ENCODE data around the gene SIM1. TPM values are rescaled to one million over a fixed set of nuclear protein-coding genes. Genes with fewer than 3 reads are reported as not detected.

Gene SIM1
- total RNA-seq, 1 donor from 2014 or later: not detected

- Histone ChIP-seq H3K4me1 (no peaks in the 10 kb centered on the region), H3K27me3 (ENCODE audit: low read depth) (no peaks in the 10 kb centered on the region), H3K4me3 (no peak overlapping the region), H3K36me3 (no peaks in the 10 kb centered on the region), H3K9me3 (replicated peaks) (no peaks in the 10 kb centered on the region), H3K27ac (replicated peaks) (no peak overlapping the region)
- intact Hi-C loops (cut with micrococcal nuclease): no loop called here
- no peak for DNase-seq
- TF ChIP-seq CTCF (IDR thresholded peaks at IDR 0.05; ENCODE audit: borderline replicate concordance): no peak
Measured at GRCh38 chr6:100338090-100338489, 126.6 kb downstream of the SIM1 start.

GRCh38 chr6:100336876-100337275, 127.8 kb downstream of the SIM1 start:
- intact Hi-C loops (cut with micrococcal nuclease): no loop called here
- Histone ChIP-seq H3K4me3 (no peak overlapping the region), H3K4me1 (no peaks in the 10 kb centered on the region), H3K9me3 (replicated peaks) (no peaks in the 10 kb centered on the region), H3K36me3 (no peaks in the 10 kb centered on the region), H3K27ac (replicated peaks) (no peak overlapping the region), H3K27me3 (ENCODE audit: low read depth) (no peaks in the 10 kb centered on the region)
- no peak for TF ChIP-seq CTCF (IDR thresholded peaks at IDR 0.05; ENCODE audit: borderline replicate concordance)
- no peak for DNase-seq

- Histone ChIP-seq H3K27ac (replicated peaks) (no peak overlapping the region), H3K9me3 (replicated peaks) (no peaks in the 10 kb centered on the region), H3K36me3 (no peaks in the 10 kb centered on the region), H3K27me3 (ENCODE audit: low read depth) (no peaks in the 10 kb centered on the region), H3K4me3 (no peak overlapping the region), H3K4me1 (no peaks in the 10 kb centered on the region)
- intact Hi-C loops (cut with micrococcal nuclease): no loop called here
- no peak for TF ChIP-seq CTCF (IDR thresholded peaks at IDR 0.05; ENCODE audit: borderline replicate concordance)
- DNase-seq: no peak
Measured at GRCh38 chr6:100335991-100336390, 128.7 kb downstream of the SIM1 start.
